ENCODE data around the gene KLF2. TPM values are rescaled to one million over a fixed set of nuclear protein-coding genes. Genes with fewer than 3 reads are reported as not detected.

Gene KLF2
- total and polyA plus RNA-seq, 2 of the 13 experiments (the other 11 are each of a cell fraction or from before 2014, with no cell fraction given) = not detected

DNA sequence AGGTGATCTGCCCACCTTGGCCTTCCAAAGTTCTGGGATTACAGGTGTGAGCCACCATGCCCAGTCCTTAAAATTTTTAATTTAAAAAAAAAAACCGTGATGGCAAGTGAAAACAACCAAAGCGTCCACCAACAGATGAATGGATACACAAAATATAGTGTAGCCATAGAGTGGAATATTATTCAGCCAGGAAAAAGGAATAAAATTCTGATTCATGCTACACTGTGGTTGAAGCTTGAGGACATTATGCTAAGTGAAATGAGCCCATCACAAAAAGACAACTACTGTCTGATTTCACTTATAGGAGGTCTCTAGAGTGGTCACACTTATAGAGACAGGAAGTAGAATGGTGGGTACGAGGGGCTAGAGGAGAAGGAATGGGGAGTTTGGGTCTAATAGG is 26.3 kb upstream of the KLF2 start:
- Histone ChIP-seq H3K9me3 (ENCODE audit: low read length) (no peaks in the 10 kb centered on the region), H3K27ac (ENCODE audit: extremely low read length, insufficient read depth, low read length) (no peak overlapping the region), H3K4me3 (replicated peaks in 1 of 3; ENCODE audit: insufficient read depth in 1 of 3, low read depth in 2 of 3, low read length in 3 of 3) (no peak overlapping the region), H3K4me1 (ENCODE audit: insufficient read depth, low read length) (peaks cover 8% of the 10 kb centered on the region), H3K4me2 (ENCODE audit: low read depth, low read length) (no peak overlapping the region), H4K20me1 (ENCODE audit: insufficient read depth, low read length) (no peaks in the 10 kb centered on the region), H3K9ac (ENCODE audit: insufficient read depth, low read depth, low read length) (no peak overlapping the region), H3K27me3 (ENCODE audit: control insufficient read depth in 1 of 2, insufficient read depth in 2 of 2, low read length in 2 of 2) (peaks cover 0 to 9% of the 10 kb centered on the region in 2 experiments; a peak in 4 of 5 replicates), H2AFZ (ENCODE audit: low read length) (no peak overlapping the region), H3K79me2 (ENCODE audit: insufficient read depth, low read length) (no peaks in the 10 kb centered on the region), H3K36me3 (replicated peaks in 1 of 2; ENCODE audit: control insufficient read depth in 1 of 2, insufficient read depth in 2 of 2, low read length in 2 of 2) (no peaks in the 10 kb centered on the region)
- CTCF ChIA-PET (ENCODE audit: low intra/inter-chr PET ratio, low total read pairs) = no interaction called here
- POLR2A ChIA-PET = no interaction called here
- TF ChIP-seq, protein P1, sequence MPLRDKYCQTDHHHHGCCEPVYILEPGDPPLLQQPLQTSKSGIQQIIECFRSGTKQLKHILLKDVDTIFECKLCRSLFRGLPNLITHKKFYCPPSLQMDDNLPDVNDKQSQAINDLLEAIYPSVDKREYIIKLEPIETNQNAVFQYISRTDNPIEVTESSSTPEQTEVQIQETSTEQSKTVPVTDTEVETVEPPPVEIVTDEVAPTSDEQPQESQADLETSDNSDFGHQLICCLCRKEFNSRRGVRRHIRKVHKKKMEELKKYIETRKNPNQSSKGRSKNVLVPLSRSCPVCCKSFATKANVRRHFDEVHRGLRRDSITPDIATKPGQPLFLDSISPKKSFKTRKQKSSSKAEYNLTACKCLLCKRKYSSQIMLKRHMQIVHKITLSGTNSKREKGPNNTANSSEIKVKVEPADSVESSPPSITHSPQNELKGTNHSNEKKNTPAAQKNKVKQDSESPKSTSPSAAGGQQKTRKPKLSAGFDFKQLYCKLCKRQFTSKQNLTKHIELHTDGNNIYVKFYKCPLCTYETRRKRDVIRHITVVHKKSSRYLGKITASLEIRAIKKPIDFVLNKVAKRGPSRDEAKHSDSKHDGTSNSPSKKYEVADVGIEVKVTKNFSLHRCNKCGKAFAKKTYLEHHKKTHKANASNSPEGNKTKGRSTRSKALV (CRISPR knock-in tag; IDR thresholded peaks at IDR 0.05) = no peak
- TF ChIP-seq TARDBP (CRISPR knock-in tag; IDR thresholded peaks at IDR 0.05) = no peak
- intact Hi-C loops (cut with micrococcal nuclease; ENCODE audit: unreplicated experiment) = no loop called here
- in situ Hi-C loops (cut with HindIII; ENCODE audit: extremely low pct_ligation_motif_present, low pct_unique_long_range_greater_than_20kb) = no loop called here
- no peak for ATAC-seq
- no peak for DNase-seq (ENCODE audit: low spot score)
- WGBS (ENCODE audit: low lambda C conversion rate) = 60% methylated on average over 3 of the region's 3 CpGs
- BruUV-seq (replicated peaks) = no TSS peak
- no peak for FAIRE-seq

DNA sequence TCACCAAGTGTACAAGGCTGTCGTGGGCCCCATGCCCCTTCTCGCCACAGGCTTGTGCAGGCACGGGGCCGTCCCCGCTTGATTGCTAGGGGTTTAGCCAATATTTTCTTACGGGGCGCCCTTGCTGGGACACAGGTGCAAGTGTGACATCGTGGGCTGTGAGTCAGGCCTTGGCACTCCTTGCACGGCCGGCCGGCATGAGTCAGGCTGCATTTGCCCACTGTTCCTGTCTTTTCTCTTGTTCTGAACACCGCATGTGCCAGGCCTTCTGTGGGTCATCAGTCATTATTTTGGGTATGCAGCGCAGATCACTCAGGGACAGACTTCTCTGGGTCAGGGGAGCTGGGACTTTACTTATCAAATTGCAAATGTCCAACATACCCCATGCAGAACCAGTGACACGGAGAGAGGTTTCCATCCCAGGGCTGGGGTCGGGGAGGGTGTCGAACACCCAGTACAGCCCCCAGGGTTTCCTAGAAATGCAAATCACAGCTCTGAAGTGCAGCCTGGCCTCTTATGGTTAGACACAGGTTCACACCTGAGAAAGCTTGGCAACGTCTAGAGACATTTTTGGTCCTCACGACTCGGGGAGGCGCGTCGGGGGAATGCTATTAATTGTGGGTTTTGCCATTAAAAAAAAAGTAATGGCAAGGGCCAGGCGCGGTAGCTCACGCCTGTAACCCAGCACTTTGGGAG is 22.5 kb upstream of the KLF2 start:
- H3K4me2 ChIP-seq (ENCODE audit: low read depth, low read length) = no peak overlapping the region
- H3K27ac ChIP-seq (ENCODE audit: extremely low read length, insufficient read depth, low read length) = no peak overlapping the region
- ATAC-seq = no peak
- no peak overlapping the region for H3K9ac ChIP-seq (ENCODE audit: insufficient read depth, low read depth, low read length)
- no peak overlapping the region for H3K4me3 ChIP-seq (replicated peaks in 1 of 3; ENCODE audit: insufficient read depth in 1 of 3, low read depth in 2 of 3, low read length in 3 of 3)
- FAIRE-seq = no peak
- H3K36me3 ChIP-seq (replicated peaks in 1 of 2; ENCODE audit: control insufficient read depth in 1 of 2, insufficient read depth in 2 of 2, low read length in 2 of 2) = no peaks in the 10 kb centered on the region
- ChIA-PET POLR2A (no interaction called here), CTCF (ENCODE audit: low intra/inter-chr PET ratio, low total read pairs) (no interaction called here)
- no peaks in the 10 kb centered on the region for H4K20me1 ChIP-seq (ENCODE audit: insufficient read depth, low read length)
- no peaks in the 10 kb centered on the region for H3K79me2 ChIP-seq (ENCODE audit: insufficient read depth, low read length)
- no peak for TF ChIP-seq SAP130 (CRISPR knock-in tag; IDR thresholded peaks at IDR 0.05; ENCODE audit: low read depth)
- TF ChIP-seq ATAD3A (CRISPR knock-in tag; IDR thresholded peaks at IDR 0.05) = no peak
- TF ChIP-seq GABPA (IDR thresholded peaks at IDR 0.05; ENCODE audit: low read depth, low read length) = no peak
- no peak for TF ChIP-seq GABPA (CRISPR knock-in tag; IDR thresholded peaks at IDR 0.05; ENCODE audit: low read depth)
- TF ChIP-seq SMAD3 (CRISPR knock-in tag; IDR thresholded peaks at IDR 0.05) = no peak
- TF ChIP-seq ZNF556 (CRISPR knock-in tag; IDR thresholded peaks at IDR 0.05; ENCODE audit: borderline replicate concordance) = no peak
- no peak for TF ChIP-seq SNRNP70 (IDR thresholded peaks at IDR 0.05; ENCODE audit: low read depth, low read length)
- TF ChIP-seq, protein P2, sequence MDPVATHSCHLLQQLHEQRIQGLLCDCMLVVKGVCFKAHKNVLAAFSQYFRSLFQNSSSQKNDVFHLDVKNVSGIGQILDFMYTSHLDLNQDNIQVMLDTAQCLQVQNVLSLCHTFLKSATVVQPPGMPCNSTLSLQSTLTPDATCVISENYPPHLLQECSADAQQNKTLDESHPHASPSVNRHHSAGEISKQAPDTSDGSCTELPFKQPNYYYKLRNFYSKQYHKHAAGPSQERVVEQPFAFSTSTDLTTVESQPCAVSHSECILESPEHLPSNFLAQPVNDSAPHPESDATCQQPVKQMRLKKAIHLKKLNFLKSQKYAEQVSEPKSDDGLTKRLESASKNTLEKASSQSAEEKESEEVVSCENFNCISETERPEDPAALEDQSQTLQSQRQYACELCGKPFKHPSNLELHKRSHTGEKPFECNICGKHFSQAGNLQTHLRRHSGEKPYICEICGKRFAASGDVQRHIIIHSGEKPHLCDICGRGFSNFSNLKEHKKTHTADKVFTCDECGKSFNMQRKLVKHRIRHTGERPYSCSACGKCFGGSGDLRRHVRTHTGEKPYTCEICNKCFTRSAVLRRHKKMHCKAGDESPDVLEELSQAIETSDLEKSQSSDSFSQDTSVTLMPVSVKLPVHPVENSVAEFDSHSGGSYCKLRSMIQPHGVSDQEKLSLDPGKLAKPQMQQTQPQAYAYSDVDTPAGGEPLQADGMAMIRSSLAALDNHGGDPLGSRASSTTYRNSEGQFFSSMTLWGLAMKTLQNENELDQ (CRISPR knock-in tag; IDR thresholded peaks at IDR 0.05; ENCODE audit: borderline replicate concordance) = no peak
- TF ChIP-seq TP53 (CRISPR knock-in tag; conservative IDR thresholded peaks at IDR 0.05) = no peak
- no peak for TF ChIP-seq NAIF1 (CRISPR knock-in tag; IDR thresholded peaks at IDR 0.05; ENCODE audit: borderline replicate concordance)
- no peak for TF ChIP-seq ZNF652 (CRISPR knock-in tag; IDR thresholded peaks at IDR 0.05; ENCODE audit: borderline replicate concordance, low read depth)
- no peak for TF ChIP-seq DMAP1 (CRISPR knock-in tag; IDR thresholded peaks at IDR 0.05)
- H3K27me3 ChIP-seq (ENCODE audit: control insufficient read depth in 1 of 2, insufficient read depth in 2 of 2, low read length in 2 of 2) = peaks cover 0 to 4% of the 10 kb centered on the region in 2 experiments; a peak in 1 of 5 replicates
- intact Hi-C loops (cut with micrococcal nuclease; ENCODE audit: unreplicated experiment) (no loop called here), in situ Hi-C loops (cut with HindIII; ENCODE audit: extremely low pct_ligation_motif_present, low pct_unique_long_range_greater_than_20kb) (no loop called here)
- BruUV-seq (replicated peaks) = no TSS peak
- H3K9me3 ChIP-seq (ENCODE audit: low read length) = no peaks in the 10 kb centered on the region
- no peaks in the 10 kb centered on the region for H3K4me1 ChIP-seq (ENCODE audit: insufficient read depth, low read length)
- no peak for DNase-seq (ENCODE audit: low spot score)
- 54% methylated on average over 18 of the region's 25 CpGs for WGBS (ENCODE audit: low lambda C conversion rate)
- H2AFZ ChIP-seq (ENCODE audit: low read length) = no peak overlapping the region

Measured in HepG2 (cell line).